SW 1271 (cell line): ENCODE measurements around the gene LTBP3.

Experiments
- DNase-seq, 2 experiments: peaks; one replicate each; lab custom pipeline; 2025; lab: John Stamatoyannopoulos, UW

LTBP3 gene

GRCh38 chr11:65554057-65554818 lies 3.9 kb downstream of the LTBP3 start:
- no peak for DNase-seq

- no peak for DNase-seq
Measured at GRCh38 chr11:65553301-65554001, 4.7 kb downstream of the LTBP3 start.

- DNase-seq: no peak
Measured at GRCh38 chr11:65552388-65552951, 5.7 kb downstream of the LTBP3 start.

- DNase-seq: peak in 1 of 2 experiments; percentile 42
Measured at GRCh38 chr11:65551572-65552387, 6.4 kb downstream of the LTBP3 start.

GRCh38 chr11:65549096-65549495 lies 9.1 kb downstream of the LTBP3 start:
- no peak for DNase-seq

- DNase-seq: no peak
Measured at GRCh38 chr11:65548395-65548794, 9.8 kb downstream of the LTBP3 start.

- no peak for DNase-seq
Measured at GRCh38 chr11:65547446-65548125, 10.6 kb downstream of the LTBP3 start.

GRCh38 chr11:65546217-65546958 lies 11.8 kb downstream of the LTBP3 start:
- DNase-seq: peak; percentile 45 to 69

- DNase-seq: no peak
Measured at GRCh38 chr11:65545853-65546216, 12.3 kb downstream of the LTBP3 start.

GRCh38 chr11:65542738-65543390 lies 15.3 kb downstream of the LTBP3 start:
- no peak for DNase-seq

GRCh38 chr11:65541093-65541982 lies 16.8 kb downstream of the LTBP3 start:
- DNase-seq: no peak

- peak; percentile 62 to 89 for DNase-seq
Measured at GRCh38 chr11:65540290-65541092, 17.7 kb downstream of the LTBP3 start.

- DNase-seq: no peak
Measured at GRCh38 chr11:65539744-65540289, 18.3 kb downstream of the LTBP3 start.

- DNase-seq: no peak
Measured at GRCh38 chr11:65538915-65539743, 19.0 kb downstream of the LTBP3 start.

GRCh38 chr11:65538232-65538914 lies 19.8 kb downstream of the LTBP3 start:
- DNase-seq: no peak

GRCh38 chr11:65537620-65538231 lies 20.4 kb downstream of the LTBP3 start:
- no peak for DNase-seq

GRCh38 chr11:65537296-65537597 lies 20.9 kb downstream of the LTBP3 start:
- DNase-seq: no peak
